GM12864 (cell line): ENCODE data around the gene CA10.

ENCODE experiments used
- DNase-seq: peaks from one replicate; pipeline ENCODE4 v3.0.0-alpha.2; 2011; ENCODE audit warnings: low read depth
- H3K4me3 ChIP-seq: 2 replicates; pipeline ENCODE4 v1.5.1; 2011; ENCODE audit warnings: mild to moderate bottlenecking, low read depth, low read length, control low read depth
- CTCF ChIP-seq: IDR thresholded peaks from 2 replicates; pipeline ENCODE4 v1.5.1; 2011; ENCODE audit warnings: low read depth, mild to moderate bottlenecking, moderate library complexity, low read length, control low read depth, inconsistent platforms; ENCODE audit errors: missing control alignments

CA10 gene

GRCh38 chr17:51833620-51834019, 324.9 kb downstream of the CA10 start:
- no peak for TF ChIP-seq CTCF
- H3K4me3 ChIP-seq = no peak overlapping the region
- no peak for DNase-seq

GRCh38 chr17:51833045-51833444, 325.5 kb downstream of the CA10 start:
- DNase-seq = no peak
- H3K4me3 ChIP-seq = no peak overlapping the region
- TF ChIP-seq CTCF = no peak

GRCh38 chr17:51830886-51831285, 327.6 kb downstream of the CA10 start:
- TF ChIP-seq CTCF = no peak
- H3K4me3 ChIP-seq = no peak overlapping the region
- no peak for DNase-seq

GRCh38 chr17:51830451-51830850, 328.1 kb downstream of the CA10 start:
- no peak for DNase-seq
- no peak for TF ChIP-seq CTCF
- no peak overlapping the region for H3K4me3 ChIP-seq

GRCh38 chr17:51828901-51829300, 329.6 kb downstream of the CA10 start:
- no peak for DNase-seq
- no peak overlapping the region for H3K4me3 ChIP-seq
- TF ChIP-seq CTCF = no peak

GRCh38 chr17:51827140-51827539, 331.4 kb downstream of the CA10 start:
- H3K4me3 ChIP-seq = no peak overlapping the region
- no peak for DNase-seq
- TF ChIP-seq CTCF = no peak

GRCh38 chr17:51820766-51821165, 337.7 kb downstream of the CA10 start:
- DNase-seq = no peak
- no peak overlapping the region for H3K4me3 ChIP-seq
- TF ChIP-seq CTCF = no peak
